ENCODE results near the gene PTP4A2.

GRCh38 chr1:31857863-31858262 is 80.3 kb downstream of the PTP4A2 start:
- TF ChIP-seq CTCF (IDR thresholded peaks at IDR 0.05): no peak
- no peak for TF ChIP-seq EZH2 (IDR thresholded peaks at IDR 0.05; ENCODE audit: borderline replicate concordance, insufficient read depth, low read depth, low read length, poor library complexity, severe bottlenecking)
